Activated CD4-positive, alpha-beta T cell treated with anti-CD3 and anti-CD28 coated beads for 4 hours (primary cell): Measurements from ENCODE around the gene CLN3.
A peak's percentile ranks its signal among the peaks of the same experiment; 100 is the strongest.
"Not testable (repeated sequence)": the region's sequence is repeated elsewhere in the genome, so short reads cannot be mapped to it uniquely, and the experiment has no call there.

ENCODE experiments used
- DNase-seq, 2 donors: peaks; one replicate each; pipeline ENCODE4 v3.0.0-alpha.2; 2020

CLN3 gene

DNA sequence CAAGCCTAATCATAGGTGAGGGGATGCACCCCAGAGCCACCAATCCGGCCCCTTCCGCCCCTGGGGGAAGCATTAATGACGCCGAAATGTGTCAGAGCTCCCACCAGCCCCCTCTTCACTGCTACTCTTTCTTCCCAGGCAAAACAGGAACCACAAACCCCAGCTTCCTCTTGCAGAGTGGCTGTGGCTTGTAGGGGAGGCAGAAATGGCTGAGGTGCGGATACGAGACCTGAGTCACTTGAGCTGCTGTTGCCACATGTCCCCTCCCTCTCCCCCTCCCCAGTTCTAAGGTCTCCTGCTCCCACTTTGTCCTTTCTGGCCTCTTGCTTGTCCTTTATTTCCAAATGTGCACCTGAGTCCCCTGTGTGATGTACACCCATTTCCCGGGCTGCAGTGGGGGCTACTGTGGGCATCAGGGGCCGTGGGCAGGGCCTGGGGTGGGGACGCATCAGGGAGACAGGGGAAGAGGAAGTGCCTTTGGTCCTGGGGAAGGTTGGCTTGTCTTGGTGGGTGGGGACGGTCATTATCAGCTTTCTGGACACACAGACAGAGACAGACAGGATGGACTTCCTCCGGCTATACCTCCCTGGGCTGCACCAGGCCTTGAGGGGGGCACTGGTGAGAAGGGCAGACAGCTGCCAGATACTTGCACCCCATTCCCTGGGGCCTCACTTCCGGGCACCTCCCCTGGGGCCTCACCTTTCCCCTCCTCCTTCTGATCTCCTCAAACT lies 2.4 kb upstream of the CLN3 start, which contains the start of gene APOBR:
Gene APOBR, plus strand, starts transcription at position 523 of the 731 bp plus-strand sequence. Its CDS starts 39 bp downstream, at position 562.
- DNase-seq: peak; percentile 80 to 83

DNA sequence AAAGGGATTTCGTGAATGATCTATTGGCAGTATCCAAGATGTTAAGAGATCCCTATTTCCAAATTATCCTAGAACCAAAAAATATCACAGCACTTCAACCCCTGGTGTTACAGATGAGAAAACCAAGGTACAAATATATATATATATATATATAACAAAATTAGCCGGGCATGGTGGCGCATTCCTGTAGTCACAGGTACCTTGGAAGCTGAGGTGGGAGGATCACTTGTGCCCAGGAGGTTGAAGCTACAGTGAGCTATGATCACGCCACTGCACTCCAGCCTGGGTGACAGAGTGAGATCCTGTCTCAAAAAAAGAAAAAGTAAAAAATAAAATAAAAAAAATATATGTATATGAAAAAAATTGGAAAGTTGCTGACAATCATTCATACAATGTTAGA lies 637 bp upstream of the CLN3 start:
- no peak for DNase-seq

DNA sequence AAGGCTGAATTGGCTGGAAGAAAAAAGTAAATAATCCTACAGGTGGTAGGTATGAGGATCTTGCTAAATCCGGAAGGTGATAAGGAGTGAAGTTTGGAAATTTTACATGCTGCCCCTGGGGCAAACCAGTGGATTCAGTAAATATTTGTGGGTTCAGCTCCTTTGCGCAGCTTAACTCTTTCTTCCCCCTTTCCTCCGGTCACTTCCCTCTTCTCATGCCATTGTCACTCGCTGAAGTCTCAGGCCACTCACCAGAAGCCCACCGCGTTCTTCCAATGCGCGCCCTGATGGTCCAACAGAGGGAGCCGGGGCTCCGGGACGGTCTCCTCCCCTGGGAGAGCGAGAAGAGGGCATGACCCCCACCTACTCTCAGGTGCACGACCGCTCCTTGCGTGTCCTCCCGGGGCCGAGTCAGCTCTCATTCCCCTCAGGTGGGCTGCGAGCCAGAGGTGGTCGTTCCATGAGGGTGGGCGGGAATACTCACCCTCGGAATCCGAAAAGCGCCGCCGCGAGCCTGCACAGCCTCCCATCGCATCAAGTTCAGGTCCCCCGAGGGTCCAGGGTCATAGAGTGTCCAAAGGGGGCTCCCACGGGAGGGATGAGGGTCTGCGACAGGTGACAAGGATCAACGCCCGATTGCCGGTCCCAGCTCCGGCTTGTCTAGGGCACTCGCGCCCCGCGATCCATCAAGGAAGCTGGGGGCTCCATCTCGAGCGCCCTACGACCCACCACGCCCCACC lies 474 bp downstream of the CLN3 start:
- peak in 1 of 2 donors; percentile 20 for DNase-seq

DNA sequence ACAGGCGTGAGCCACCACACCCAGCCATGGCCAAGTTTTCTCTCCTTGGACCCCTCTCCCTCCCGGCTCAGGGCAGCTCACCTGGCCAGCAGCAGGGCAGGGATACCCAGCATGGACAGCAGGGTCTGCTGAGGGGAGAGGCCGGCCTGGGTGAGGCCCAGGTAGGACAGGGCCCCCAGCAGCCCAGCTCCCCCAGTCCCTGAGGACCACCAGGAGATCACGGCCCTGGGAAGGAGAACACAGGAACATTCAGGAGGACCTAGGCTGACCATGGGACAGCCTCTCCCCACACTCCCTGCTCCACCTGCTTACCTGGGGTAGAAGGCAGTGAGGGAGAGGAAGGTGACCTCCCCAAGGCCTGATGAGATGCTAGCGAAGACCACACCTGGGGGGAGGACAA lies 5.6 kb downstream of the CLN3 start:
- no peak for DNase-seq

DNA sequence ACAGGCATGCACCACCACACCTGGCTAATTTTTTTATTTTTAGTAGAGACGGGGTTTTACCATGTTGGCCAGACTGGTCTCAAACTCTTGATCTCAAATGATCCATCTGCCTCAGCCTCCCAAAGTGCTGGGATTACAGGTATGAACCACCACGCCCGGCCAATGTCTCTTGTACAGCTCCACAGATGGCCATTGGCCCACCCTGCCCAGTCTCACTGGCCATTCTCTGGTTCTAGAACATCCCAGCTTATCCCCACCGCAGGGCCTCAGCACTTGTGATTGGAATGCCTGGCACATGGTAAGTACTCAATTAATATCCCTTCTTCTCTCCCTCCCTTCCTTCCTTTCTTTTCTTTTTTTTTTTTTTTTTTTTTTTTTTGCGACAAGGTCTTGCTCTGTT lies 8.5 kb downstream of the CLN3 start:
- DNase-seq: not testable (repeated sequence)

DNA sequence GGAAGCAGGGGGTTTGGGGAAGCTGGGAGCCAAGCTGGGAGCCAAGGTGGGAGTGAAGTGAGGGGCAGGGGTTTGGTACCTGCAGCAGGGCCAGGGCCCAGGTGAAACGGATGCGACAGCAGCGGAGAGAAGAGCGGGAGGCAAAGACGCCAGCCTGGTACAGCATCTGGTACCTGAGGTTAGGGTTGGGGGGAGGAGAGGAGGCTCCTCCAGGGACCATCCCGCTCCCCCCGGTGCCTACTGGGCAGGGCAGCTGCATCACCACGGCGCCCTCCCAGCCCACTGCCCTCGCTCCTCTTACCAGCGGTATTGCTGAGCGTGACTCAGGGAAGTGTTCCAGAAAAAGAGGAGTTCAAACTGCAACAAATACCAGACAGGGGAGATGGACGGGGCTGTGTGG lies 9.8 kb downstream of the CLN3 start:
- no peak for DNase-seq

DNA sequence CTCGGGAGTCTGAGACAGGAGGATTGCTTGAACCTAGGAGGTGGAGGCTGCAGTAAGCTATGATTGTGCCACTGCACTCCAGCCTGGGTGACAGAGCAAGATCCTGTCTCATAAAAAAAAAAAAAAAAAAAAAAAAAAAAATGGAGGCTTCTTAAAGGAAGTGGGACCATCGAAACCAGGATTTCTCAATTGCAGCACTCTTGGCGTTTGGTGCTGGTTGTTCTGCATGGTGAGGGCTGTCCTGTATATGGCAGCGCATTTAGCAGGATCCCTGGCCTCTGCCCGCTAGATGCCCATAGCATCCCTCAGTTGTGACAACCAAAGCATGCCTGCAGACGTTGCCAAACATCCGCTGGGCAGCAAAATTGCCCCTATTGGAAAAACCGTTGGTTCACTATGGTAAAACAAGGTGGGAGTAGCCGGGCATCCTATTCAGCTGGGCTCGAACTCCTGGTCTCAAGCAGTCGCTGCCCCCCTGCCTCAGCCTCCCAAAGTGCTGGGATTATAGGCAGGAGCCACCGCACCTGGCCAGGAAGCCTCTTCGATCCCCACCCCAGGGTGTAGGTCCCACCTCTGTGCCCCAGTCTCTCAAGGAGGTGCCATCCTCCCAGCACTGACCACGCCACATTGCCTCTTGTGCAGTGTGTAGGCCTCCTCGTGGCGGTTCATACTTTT lies 13.2 kb downstream of the CLN3 start:
- DNase-seq: no peak

DNA sequence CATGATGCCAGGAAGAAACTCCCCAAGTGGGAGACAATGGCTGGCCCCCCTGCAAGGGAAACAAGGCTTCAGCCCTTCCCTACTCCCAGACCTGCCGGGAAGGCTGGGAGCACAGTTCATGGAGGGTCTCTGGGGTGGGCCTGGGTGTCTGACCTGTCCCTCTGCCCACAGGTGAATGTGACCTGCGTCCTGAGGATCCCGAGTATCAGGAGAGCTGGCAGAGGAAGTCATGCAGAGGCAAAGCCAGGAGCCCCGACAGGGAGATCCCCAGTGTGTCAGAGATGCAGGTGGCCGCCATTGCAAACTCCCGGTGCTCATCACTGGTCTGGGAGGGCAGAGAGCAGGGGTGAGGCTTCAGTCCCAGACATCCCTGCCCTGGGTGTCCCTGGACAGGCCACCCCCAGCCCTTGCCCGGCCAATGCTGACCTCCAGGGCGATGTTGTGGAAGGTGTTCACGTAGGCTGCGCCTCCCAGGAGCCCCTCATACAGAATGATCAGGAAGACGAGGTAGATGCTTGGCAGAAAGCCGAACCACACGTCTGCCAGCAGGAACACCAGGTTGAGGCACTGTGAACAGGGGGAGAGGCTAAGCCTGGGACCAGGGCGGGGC lies 14.5 kb downstream of the CLN3 start:
- DNase-seq: no peak

DNA sequence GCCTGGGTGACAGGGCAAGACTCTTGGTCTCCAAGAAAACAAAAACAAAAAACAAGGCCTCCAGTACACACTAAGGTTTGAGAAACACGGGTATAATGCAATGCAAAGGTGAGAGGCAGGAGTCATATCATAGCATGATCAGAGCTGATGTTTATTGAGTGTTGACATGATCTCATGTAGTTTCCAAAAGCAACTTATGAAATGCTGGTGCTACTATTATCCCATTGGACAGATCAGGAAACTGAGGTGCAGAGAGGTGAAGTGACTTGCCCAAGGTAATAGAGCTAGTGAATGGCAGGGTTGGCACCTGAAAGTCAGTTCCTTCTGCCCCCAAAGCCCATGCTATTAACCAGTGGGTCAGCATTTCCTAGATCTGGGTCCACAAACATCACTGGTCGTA lies 16.7 kb downstream of the CLN3 start:
- DNase-seq: no peak

DNA sequence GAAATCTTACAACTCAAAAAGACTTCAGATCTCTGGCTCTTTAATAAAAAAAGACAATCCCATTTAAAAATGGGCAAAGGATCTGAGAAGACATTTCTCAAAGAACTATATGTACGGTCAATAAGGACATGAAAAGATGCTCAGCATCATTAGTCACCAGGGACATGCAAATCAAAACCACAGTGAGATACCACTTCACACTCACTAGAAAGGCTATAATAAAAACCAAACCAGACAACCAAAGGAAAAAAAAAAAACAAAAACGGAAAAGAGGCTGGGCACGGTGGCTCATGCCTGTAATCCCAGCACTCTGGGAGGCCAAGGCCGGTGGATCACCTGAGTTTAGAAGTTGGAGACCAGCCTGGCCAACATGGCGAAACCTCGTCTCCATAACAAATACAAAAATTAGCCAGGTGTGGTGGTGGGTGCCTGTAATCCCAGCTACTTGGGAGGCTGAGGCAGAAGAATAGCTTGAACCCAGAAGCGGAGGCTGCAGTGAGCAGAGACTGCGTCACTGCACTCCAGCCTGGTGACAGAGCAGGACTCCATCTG lies 18.1 kb downstream of the CLN3 start:
- no peak for DNase-seq

DNA sequence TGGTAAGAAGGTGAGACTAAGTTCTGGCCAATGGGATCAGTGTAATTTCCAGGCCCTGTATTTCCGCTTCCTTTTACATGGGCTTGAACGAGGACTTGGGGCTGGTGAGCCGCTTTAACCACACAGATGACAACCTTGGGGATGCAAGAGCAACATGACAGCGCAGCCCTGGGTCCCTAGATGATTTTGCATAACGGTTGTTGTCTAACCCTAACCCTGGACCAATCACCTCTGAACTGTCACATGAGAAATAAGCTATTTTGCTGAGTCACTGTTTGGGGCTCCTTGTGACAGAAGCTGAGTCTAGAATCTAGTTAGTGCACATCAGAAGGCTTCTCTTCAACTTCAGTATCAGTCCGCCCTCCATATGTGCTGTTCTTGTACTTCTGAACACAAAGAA lies 44.8 kb downstream of the CLN3 start:
- DNase-seq: not testable (repeated sequence)

DNA sequence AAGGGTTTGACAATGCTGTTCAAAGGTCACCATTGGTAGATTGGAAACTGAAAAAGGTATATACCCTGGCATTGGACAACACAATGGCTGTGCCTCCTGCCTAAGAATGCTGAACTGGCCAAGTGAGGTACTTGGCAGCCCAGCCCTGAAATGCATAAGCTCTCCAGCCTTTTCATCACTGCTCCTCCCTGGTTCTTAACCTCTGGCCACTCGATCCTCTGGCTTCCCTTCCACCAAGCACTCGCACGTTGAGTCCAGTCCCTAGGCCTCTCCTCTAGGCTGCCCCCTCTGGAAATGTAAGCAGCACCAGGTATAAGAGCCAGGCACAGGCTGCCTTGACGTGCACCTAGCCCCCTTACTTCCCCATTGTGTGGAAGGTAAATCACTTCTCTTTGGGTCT lies 45.5 kb downstream of the CLN3 start:
- not testable (repeated sequence) for DNase-seq

DNA sequence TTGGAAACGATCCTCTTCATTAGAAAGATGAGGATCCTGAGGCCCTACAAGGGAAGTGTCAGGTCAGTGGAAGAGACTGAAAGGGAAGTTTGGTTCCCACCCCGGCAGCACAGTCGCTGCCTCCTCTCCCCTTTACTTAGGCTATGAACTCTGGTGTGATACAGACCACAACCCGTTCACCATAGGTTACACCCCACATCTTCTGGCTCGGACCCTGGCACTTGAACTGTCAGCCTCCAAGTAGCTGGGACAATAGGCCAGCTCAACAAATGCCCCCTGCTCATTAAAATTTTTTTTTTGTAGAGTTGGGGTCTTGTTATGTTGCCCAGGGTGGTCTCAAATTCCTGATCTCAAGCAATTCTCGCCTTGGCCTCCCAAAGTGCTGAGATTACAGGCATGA lies 47.9 kb downstream of the CLN3 start:
- DNase-seq: not testable (repeated sequence)

DNA sequence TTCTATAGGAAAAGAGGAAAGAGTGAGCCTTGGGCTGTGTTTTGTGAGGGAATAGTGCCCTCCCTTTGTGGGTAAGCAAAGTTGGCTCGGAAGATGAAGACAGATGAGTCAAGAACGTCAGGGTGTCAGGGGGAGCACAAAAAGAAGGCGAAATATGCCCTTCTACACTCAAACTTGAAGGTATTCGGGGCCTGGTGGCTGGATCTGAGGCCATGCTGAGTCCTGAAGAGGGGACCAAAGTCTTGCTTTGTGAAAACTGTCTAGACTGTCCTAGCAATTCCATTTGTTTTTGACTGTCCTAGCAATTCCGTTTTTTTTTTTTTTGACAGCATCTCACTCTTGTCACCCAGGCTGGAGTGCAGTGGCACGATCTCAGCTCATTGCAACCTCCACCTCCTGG lies 53.0 kb downstream of the CLN3 start:
- DNase-seq: not testable (repeated sequence)

DNA sequence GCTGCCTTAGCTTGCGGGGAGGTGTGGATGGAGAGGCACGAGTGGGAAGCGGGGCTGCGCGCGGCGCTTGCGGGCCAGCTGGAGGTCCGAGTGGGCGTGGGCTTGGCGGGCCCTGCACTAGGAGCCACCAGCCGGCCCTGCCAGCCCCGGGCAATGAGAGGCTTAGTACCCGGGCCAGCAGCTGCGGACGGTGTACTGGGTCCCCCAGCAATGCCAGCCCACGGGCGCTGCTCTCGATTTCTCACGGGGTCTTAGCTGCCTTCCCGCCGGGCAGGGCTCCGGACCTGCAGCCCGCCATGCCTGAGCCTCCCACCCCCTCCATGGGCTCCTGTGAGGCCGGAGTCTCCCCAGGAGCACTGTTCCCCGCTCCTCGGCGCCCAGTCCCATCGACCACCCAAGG lies 56.5 kb downstream of the CLN3 start:
- DNase-seq: not testable (repeated sequence)
